GM06990 (cell line): Measurements from ENCODE around the gene ZNF831.

Source experiments
- DNase-seq: peaks from one replicate; pipeline ENCODE4 v3.0.0-alpha.2; 2011; ENCODE audit not compliant: insufficient read length; ENCODE audit errors: extremely low read depth
- H3K27me3 ChIP-seq: replicated peaks from 2 replicates; pipeline ENCODE4 v1.6.0; 2011; ENCODE audit warnings: low read length; ENCODE audit not compliant: control insufficient read depth, insufficient read depth
- H3K36me3 ChIP-seq: 2 replicates; pipeline ENCODE4 v1.5.1; 2011; ENCODE audit warnings: low read length; ENCODE audit not compliant: control insufficient read depth, insufficient read depth
- H3K4me3 ChIP-seq: replicated peaks from 2 replicates; pipeline ENCODE4 v1.5.1; 2011; ENCODE audit warnings: low read depth, mild to moderate bottlenecking, control low read depth, low read length
- TF ChIP-seq, protein P1 (sequence below): IDR thresholded peaks from 2 replicates; pipeline ENCODE4 v1.5.1; 2011; ENCODE audit warnings: low read length, control low read depth, mild to moderate bottlenecking, inconsistent platforms; ENCODE audit not compliant: insufficient read depth, poor library complexity, severe bottlenecking

The ZNF831 gene

DNA sequence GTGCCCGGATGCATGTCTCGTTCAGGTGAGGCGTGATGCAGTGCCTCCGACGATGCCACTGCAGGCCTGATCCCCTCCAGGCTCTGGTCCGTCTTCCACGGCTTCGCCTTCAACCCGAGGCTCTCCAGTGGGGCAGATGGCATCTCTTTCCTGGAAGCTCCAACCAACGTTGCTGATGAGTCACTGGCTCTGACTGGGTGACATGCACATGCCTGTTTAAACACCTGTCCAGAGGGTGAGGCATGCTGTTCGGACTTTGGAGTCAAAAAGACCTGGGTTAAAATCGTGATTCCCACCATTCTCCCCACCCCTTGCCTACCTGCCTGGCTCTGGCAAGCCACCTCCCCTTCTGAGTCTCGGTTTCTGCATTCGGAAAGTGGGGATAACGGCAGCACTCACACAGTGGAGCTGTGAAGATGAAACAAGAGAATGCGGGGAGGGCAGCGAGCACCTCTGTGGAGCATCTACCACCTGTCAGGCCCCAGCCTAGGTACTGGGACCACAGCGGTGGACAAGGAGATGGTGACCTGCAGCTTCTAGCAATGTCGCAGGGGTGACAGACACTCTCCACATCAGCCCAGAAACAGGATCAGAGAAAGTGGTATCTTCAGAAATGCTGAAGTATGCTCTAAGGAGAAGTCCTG is 128.2 kb downstream of the ZNF831 start:
- no peak for DNase-seq
- TF ChIP-seq, protein P1, sequence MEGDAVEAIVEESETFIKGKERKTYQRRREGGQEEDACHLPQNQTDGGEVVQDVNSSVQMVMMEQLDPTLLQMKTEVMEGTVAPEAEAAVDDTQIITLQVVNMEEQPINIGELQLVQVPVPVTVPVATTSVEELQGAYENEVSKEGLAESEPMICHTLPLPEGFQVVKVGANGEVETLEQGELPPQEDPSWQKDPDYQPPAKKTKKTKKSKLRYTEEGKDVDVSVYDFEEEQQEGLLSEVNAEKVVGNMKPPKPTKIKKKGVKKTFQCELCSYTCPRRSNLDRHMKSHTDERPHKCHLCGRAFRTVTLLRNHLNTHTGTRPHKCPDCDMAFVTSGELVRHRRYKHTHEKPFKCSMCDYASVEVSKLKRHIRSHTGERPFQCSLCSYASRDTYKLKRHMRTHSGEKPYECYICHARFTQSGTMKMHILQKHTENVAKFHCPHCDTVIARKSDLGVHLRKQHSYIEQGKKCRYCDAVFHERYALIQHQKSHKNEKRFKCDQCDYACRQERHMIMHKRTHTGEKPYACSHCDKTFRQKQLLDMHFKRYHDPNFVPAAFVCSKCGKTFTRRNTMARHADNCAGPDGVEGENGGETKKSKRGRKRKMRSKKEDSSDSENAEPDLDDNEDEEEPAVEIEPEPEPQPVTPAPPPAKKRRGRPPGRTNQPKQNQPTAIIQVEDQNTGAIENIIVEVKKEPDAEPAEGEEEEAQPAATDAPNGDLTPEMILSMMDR = no peak
- Histone ChIP-seq H3K36me3 (no peaks in the 10 kb centered on the region), H3K27me3 (no peaks in the 10 kb centered on the region), H3K4me3 (no peak overlapping the region)

DNA sequence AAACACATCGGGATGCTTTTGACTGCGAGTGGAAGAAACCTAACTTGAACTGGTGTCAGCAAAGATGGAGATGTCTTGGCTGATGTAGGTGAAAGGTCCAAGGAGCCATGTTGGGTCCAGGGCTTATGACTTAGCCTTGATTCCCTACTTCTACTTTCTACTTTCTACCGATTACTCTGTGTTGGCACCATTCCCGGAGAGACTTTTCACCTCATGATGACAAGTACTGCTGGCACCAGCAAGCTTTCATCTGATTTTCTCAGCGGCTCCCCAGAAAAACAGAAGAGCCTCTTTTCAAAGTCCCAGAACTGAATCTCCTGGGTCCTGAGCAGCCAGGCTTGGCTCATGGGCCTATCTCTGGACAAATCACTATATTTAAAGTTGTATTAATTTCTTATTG is 131.9 kb downstream of the ZNF831 start:
- no peak for DNase-seq
- TF ChIP-seq, protein P1 = no peak
- H3K4me3 ChIP-seq = no peak overlapping the region
- H3K27me3 ChIP-seq = no peaks in the 10 kb centered on the region
- H3K36me3 ChIP-seq = no peaks in the 10 kb centered on the region

DNA sequence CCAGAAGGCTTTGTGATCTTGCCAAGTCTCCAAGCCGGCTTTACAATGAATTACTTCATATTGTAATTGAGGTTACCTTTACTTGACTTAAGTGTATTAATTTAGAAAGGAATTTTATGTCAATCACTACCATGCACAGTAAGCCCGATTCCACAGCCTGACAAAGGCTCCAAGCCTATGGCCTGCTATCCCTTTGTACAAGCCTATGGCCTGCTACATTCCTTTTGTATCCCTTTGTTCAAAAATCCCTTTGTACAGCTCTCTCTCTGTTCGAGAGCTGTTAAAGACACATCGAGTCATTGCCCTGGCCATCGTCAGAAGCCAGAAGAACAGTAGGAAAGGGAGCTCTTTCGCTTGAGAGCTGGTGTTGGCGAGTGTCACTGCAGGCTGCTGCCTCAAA is 134.1 kb downstream of the ZNF831 start:
- H3K27me3 ChIP-seq = no peaks in the 10 kb centered on the region; the same call in 1 of the 2 replicates
- TF ChIP-seq, protein P1 = no peak
- H3K36me3 ChIP-seq = no peaks in the 10 kb centered on the region
- DNase-seq = no peak
- H3K4me3 ChIP-seq = no peak overlapping the region

DNA sequence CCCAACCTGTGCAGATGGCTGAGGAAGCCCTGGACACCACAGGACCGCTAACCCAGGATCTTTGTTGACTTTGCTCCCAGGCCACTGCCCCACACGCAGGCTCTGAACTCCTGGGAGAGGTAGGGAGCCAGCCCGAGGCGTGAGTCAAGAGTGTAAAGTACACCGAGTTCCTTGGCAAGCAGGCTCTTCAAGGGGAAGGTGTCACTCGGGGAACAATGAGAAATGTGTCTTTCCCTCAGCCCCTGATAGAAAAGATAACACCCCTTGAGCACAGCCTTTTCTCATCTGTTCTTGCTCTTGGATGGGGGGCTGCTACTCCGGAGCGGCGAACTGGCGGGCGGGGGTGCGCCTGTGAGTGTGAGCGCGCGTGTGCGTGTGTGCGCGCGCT is 136.3 kb downstream of the ZNF831 start:
- Histone ChIP-seq H3K36me3 (no peaks in the 10 kb centered on the region), H3K27me3 (no peaks in the 10 kb centered on the region; the same call in 1 of the 2 replicates), H3K4me3 (no peak overlapping the region)
- no peak for DNase-seq
- TF ChIP-seq, protein P1 = no peak

DNA sequence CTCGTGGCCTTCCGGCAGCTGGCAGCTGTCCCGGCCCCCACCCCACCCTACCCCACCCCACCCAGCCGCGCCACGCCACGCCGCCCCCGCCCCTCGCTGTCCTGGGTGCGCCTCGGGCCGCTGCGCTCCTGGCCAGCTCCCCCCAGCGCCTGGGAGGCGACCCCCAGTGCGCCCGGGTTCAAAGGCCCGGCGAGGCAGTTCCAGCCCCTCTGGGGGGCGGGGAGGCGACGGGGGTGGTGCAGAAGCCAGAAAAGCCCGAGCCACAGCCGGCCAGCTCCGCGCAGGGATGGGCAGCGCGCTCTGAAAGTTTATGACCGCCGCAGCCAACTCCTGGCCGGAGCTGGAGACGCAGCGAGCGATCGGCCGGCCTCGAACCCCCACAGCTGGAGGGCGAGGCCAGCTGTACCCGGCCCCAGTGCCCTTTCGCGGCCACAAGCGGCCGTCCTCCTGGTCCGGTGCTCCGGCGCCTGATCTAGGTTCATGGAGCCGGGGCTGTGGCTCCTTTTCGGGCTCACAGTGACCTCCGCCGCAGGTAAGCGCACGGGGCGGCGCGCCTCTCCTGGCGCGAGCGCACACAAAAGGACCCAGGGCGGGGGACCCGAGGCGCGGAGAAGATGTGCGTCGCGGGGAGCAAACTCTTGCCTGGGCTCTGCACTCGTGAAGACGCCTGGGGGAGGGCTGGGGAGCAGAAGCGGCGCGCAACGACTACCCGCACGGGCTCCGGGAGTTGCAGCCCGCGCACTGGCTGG is 136.9 kb downstream of the ZNF831 start, which contains the start of gene EDN3:
TSS of gene EDN3 (plus strand) at position 279 of the 749 bp plus-strand sequence. CDS start at position 481, 202 bp downstream.
- H3K27me3 ChIP-seq = no peaks in the 10 kb centered on the region; the same call in 1 of the 2 replicates
- H3K4me3 ChIP-seq = no peak within 1 kb of the TSS
- no peaks in the 10 kb centered on the region for H3K36me3 ChIP-seq
- no peak for DNase-seq
- TF ChIP-seq, protein P1 = no peak
